ENCODE measurements around the gene ENO4.
A peak's percentile ranks its signal among the peaks of the same experiment; 100 is the strongest.

The ENO4 gene

DNA sequence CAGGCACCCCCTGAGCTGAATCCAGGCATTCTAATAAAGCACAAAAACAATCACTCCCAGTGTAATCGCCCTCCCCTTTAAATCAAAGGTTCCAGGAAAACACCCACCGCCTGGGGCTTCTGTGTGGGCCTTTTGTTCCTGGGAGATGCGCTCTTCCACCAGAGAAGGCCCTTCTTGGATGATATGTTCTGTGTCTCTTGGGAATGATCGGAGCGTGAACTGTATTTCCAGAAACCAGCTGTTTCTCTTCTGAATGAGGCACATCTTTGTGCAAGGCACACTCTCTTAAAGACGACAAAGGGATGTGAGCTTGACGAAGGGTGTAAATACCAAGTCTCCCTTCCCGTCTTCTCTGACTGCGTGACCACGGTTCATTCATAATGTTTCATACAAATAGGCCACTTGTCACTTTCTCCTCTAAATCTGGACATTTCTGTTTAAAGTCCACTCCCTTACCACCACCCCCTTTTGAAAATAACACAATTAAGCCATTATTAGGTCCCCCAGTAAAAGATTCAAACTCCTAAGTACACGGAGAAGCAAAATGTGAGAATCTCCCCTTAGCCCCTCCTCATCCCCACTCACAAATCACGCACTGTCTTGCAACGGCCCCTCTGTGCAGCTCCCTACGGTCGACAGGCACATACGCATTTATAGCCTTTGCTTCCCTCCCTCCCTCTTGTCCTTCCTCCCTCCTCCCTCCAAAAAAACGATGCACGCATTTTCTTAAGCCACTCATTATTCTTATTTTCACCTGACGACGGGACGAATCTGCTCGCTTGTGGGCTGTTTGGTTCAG lies 45.6 kb upstream of the ENO4 start:
- H3K4me3 ChIP-seq (ENCODE audit: low read depth, low read length): no peak overlapping the region
- in situ Hi-C loops (cut with HindIII; ENCODE audit: low pct_ligation_motif_present, low sequenced_read_pairs): loop anchor here (25.0 kb wide), 1 partner anchor 359 kb away; no protein-coding TSS in a partner anchor
- no peaks in the 10 kb centered on the region for H3K36me3 ChIP-seq (replicated peaks)
- TF ChIP-seq, protein P1, sequence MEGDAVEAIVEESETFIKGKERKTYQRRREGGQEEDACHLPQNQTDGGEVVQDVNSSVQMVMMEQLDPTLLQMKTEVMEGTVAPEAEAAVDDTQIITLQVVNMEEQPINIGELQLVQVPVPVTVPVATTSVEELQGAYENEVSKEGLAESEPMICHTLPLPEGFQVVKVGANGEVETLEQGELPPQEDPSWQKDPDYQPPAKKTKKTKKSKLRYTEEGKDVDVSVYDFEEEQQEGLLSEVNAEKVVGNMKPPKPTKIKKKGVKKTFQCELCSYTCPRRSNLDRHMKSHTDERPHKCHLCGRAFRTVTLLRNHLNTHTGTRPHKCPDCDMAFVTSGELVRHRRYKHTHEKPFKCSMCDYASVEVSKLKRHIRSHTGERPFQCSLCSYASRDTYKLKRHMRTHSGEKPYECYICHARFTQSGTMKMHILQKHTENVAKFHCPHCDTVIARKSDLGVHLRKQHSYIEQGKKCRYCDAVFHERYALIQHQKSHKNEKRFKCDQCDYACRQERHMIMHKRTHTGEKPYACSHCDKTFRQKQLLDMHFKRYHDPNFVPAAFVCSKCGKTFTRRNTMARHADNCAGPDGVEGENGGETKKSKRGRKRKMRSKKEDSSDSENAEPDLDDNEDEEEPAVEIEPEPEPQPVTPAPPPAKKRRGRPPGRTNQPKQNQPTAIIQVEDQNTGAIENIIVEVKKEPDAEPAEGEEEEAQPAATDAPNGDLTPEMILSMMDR (IDR thresholded peaks at IDR 0.05; ENCODE audit: low read depth, low read length, missing control alignments): no peak
- H3K27me3 ChIP-seq (replicated peaks): no peaks in the 10 kb centered on the region
- no peak for DNase-seq
- H3K27ac ChIP-seq: no peak overlapping the region

DNA sequence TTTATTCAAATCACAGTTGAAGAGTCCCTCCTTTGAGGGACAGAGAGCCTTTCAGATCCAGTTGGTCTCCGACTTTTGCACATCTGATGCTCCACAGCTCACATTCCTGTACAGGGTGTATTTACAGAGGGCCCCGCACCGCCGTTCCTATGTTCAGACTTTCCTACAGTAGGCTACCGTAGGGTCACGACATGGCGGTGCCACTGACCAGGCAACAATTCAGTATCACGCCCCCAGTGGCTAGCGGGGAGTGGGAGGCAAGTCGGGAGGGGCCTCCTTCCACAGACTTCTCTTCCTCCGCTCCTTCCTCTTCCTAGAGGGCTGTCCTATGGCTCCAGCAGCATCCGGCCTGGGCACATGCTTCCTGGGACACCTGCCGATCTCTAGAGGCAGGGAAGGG lies 40.6 kb upstream of the ENO4 start:
- Histone ChIP-seq H3K36me3 (replicated peaks) (no peaks in the 10 kb centered on the region), H3K27ac (no peak overlapping the region), H3K4me3 (ENCODE audit: low read depth, low read length) (no peak overlapping the region), H3K27me3 (replicated peaks) (no peaks in the 10 kb centered on the region)
- DNase-seq: no peak
- in situ Hi-C loops (cut with HindIII; ENCODE audit: low pct_ligation_motif_present, low sequenced_read_pairs): loop anchor here (25.0 kb wide), 1 partner anchor 354 kb away; no protein-coding TSS in a partner anchor
- TF ChIP-seq, protein P1 (IDR thresholded peaks at IDR 0.05; ENCODE audit: low read depth, low read length, missing control alignments): no peak

DNA sequence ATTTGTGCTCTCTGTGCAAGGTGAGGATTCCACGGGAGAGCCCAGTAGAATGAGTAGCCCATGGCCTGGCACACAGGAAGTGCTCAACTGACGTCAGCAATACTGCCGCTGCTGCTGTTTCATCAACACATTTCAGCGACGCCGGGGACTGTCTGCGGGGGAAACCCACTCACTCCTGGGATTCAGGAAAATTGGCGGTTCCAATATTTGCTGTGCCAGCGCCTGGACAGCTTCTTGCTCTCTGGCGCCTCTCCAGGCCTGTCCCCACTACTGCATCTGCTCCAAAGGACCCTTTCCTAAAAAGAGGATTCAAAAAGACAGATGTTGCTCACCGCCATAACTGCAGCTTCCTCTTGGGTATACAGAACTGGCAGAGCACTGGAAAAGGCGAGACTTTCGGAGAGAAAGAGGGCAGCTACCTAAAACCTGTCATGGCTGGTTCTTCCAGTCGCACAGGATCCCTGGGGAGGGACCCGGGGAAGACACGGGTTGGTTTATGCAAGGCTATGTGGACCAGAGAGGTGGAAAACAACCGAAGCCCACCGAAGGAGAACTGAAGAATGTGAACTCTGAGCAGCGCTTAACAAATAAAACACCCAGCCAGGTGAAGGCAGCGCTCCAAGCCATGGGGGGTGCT lies 39.7 kb upstream of the ENO4 start:
- no peaks in the 10 kb centered on the region for H3K27me3 ChIP-seq (replicated peaks)
- no peak overlapping the region for H3K27ac ChIP-seq
- no peaks in the 10 kb centered on the region for H3K36me3 ChIP-seq (replicated peaks)
- DNase-seq: no peak
- TF ChIP-seq, protein P1 (IDR thresholded peaks at IDR 0.05; ENCODE audit: low read depth, low read length, missing control alignments): peak; percentile 65
- in situ Hi-C loops (cut with HindIII; ENCODE audit: low pct_ligation_motif_present, low sequenced_read_pairs): loop anchor here (25.0 kb wide), 1 partner anchor 353 kb away; no protein-coding TSS in a partner anchor
- no peak overlapping the region for H3K4me3 ChIP-seq (ENCODE audit: low read depth, low read length)

DNA sequence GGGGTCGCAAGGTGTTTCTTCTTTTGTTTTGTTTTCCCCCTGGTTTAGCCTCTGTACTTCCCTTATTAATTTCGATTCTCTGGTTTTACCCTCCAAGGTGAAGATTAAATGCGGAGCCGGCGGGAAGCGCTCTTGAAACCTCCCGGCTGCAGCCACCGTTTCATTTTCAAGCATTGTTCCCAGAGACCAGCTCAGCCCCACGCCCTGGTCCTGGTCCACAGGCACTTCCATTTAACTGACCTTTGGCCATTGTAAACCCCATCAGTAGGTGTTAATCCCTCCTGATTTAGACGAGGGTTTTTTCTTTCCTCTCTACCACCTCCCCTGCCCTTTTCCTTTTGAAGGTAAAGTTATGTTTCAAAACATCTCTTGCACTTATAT lies 39.2 kb upstream of the ENO4 start:
- H3K36me3 ChIP-seq (replicated peaks): no peaks in the 10 kb centered on the region
- no peak overlapping the region for H3K27ac ChIP-seq
- TF ChIP-seq, protein P1 (IDR thresholded peaks at IDR 0.05; ENCODE audit: low read depth, low read length, missing control alignments): no peak
- in situ Hi-C loops (cut with HindIII; ENCODE audit: low pct_ligation_motif_present, low sequenced_read_pairs): loop anchor here (25.0 kb wide), 1 partner anchor 352 kb away; no protein-coding TSS in a partner anchor
- no peak for DNase-seq
- H3K27me3 ChIP-seq (replicated peaks): no peaks in the 10 kb centered on the region
- H3K4me3 ChIP-seq (ENCODE audit: low read depth, low read length): no peak overlapping the region

DNA sequence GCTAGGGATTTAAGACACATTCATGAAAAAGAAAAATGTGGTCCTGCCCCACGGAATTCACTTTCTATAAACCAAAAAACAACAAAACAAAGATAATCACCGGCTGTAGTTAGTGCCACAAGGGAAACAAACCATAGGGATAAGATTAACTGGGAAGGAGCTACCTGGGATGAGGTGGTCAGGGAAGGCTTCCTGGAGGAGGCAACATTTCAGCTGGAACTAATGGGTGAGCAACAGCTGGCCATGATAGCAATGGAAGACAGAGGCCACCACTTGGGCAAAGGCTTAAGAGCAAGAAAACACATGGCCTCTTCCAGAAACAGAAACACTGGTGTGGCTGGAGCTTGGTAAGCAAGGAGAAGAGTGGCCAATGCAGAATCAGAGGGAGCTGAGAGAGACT lies 38.4 kb upstream of the ENO4 start:
- TF ChIP-seq, protein P1 (IDR thresholded peaks at IDR 0.05; ENCODE audit: low read depth, low read length, missing control alignments): no peak
- Histone ChIP-seq H3K4me3 (ENCODE audit: low read depth, low read length) (no peak overlapping the region), H3K27me3 (replicated peaks) (no peaks in the 10 kb centered on the region), H3K27ac (no peak overlapping the region), H3K36me3 (replicated peaks) (no peaks in the 10 kb centered on the region)
- in situ Hi-C loops (cut with HindIII; ENCODE audit: low pct_ligation_motif_present, low sequenced_read_pairs): loop anchor here (25.0 kb wide), 1 partner anchor 351 kb away; no protein-coding TSS in a partner anchor
- DNase-seq: no peak

Data from brain microvascular endothelial cell (primary cell).